ENCODE data around the gene ST14. TPM values are rescaled to one million over a fixed set of nuclear protein-coding genes. Genes with fewer than 3 reads are reported as not detected.
"Not testable (repeated sequence)": the region's sequence is repeated elsewhere in the genome, so short reads cannot be mapped to it uniquely, and the experiment has no call there.

Gene ST14
- total and polyA plus RNA-seq, 4 donors = 24.3 to 81.1 (median 54.1) TPM

- H3K4me3 ChIP-seq = no peak overlapping the region
- H3K9me3 ChIP-seq (ENCODE audit: control insufficient read depth in 4 of 4, insufficient read depth in 3 of 4, low read length in 3 of 4) = peaks cover 0 to 1% (median 0%) of the 10 kb centered on the region in 4 donors
- no peak for ATAC-seq (ENCODE audit: insufficient read depth, low FRiP score)
- H3K4me1 ChIP-seq (ENCODE audit: control insufficient read depth in 5 of 5, insufficient read depth in 5 of 5, low read length in 5 of 5) = peaks cover 0 to under 1% (median 0%) of the 10 kb centered on the region in 5 donors
- 61 to 78% methylated on average over 4 of the region's 4 CpGs for WGBS, 2 donors
- no peak overlapping the region for H3K27ac ChIP-seq (ENCODE audit: low read depth in 1 of 2, low read length in 1 of 2)
- peaks cover 0 to 13% (median 0%) of the 10 kb centered on the region in 4 donors for H3K36me3 ChIP-seq (ENCODE audit: control insufficient read depth in 4 of 4, insufficient read depth in 4 of 4, low read length in 4 of 4)
- DNase-seq = no peak
- no peaks in the 10 kb centered on the region for H3K27me3 ChIP-seq (ENCODE audit: control insufficient read depth in 3 of 3, insufficient read depth in 3 of 3, low read length in 2 of 3)
- H3K9ac ChIP-seq (ENCODE audit: insufficient read depth in 1 of 2, low read length in 2 of 2) = no peak overlapping the region
- TF ChIP-seq CTCF (IDR thresholded peaks at IDR 0.05; ENCODE audit: control extremely low read depth, extremely low read depth) = no peak
Measured at GRCh38 chr11:130192845-130193267, 33.3 kb downstream of the ST14 start.

GRCh38 chr11:130193551-130193950 is 34.0 kb downstream of the ST14 start:
- H3K27me3 ChIP-seq (ENCODE audit: control insufficient read depth in 3 of 3, insufficient read depth in 3 of 3, low read length in 2 of 3); H3K4me1 ChIP-seq (ENCODE audit: control insufficient read depth in 5 of 5, insufficient read depth in 5 of 5, low read length in 5 of 5); DNase-seq; H3K27ac ChIP-seq (ENCODE audit: low read depth in 1 of 2, low read length in 1 of 2); H3K9me3 ChIP-seq (ENCODE audit: control insufficient read depth in 4 of 4, insufficient read depth in 3 of 4, low read length in 3 of 4); H3K4me3 ChIP-seq; ATAC-seq (ENCODE audit: insufficient read depth, low FRiP score); H3K9ac ChIP-seq (ENCODE audit: insufficient read depth in 1 of 2, low read length in 2 of 2): not testable (repeated sequence)
- 95 to 97% methylated on average over 14 of the region's 14 CpGs for WGBS, 2 donors
- peaks cover 0 to 18% (median 0%) of the 10 kb centered on the region in 4 donors for H3K36me3 ChIP-seq (ENCODE audit: control insufficient read depth in 4 of 4, insufficient read depth in 4 of 4, low read length in 4 of 4)

- no peak overlapping the region for H3K9ac ChIP-seq (ENCODE audit: insufficient read depth in 1 of 2, low read length in 2 of 2)
- DNase-seq (no peak), ATAC-seq (ENCODE audit: insufficient read depth, low FRiP score) (no peak)
- H3K36me3 ChIP-seq (ENCODE audit: control insufficient read depth in 4 of 4, insufficient read depth in 4 of 4, low read length in 4 of 4) = peaks cover 0 to 27% (median 0%) of the 10 kb centered on the region in 4 donors
- no peak for TF ChIP-seq CTCF (IDR thresholded peaks at IDR 0.05; ENCODE audit: control extremely low read depth, extremely low read depth)
- H3K4me3 ChIP-seq = no peak overlapping the region
- peaks cover 0 to 3% (median 0%) of the 10 kb centered on the region in 4 donors for H3K9me3 ChIP-seq (ENCODE audit: control insufficient read depth in 4 of 4, insufficient read depth in 3 of 4, low read length in 3 of 4)
- no peaks in the 10 kb centered on the region for H3K27me3 ChIP-seq (ENCODE audit: control insufficient read depth in 3 of 3, insufficient read depth in 3 of 3, low read length in 2 of 3)
- H3K27ac ChIP-seq (ENCODE audit: low read depth in 1 of 2, low read length in 1 of 2) = no peak overlapping the region
- WGBS, 2 donors = 94 to 96% methylated on average over 21 of the region's 21 CpGs
- H3K4me1 ChIP-seq (ENCODE audit: control insufficient read depth in 5 of 5, insufficient read depth in 5 of 5, low read length in 5 of 5) = peaks cover 0 to 6% (median 0%) of the 10 kb centered on the region in 5 donors
Measured at GRCh38 chr11:130194241-130195023, 34.9 kb downstream of the ST14 start.

- no peak for DNase-seq
- Histone ChIP-seq H3K27ac (ENCODE audit: low read depth in 1 of 2, low read length in 1 of 2) (no peak overlapping the region), H3K4me3 (no peak overlapping the region), H3K27me3 (ENCODE audit: control insufficient read depth in 3 of 3, insufficient read depth in 3 of 3, low read length in 2 of 3) (no peaks in the 10 kb centered on the region), H3K9me3 (ENCODE audit: control insufficient read depth in 4 of 4, insufficient read depth in 3 of 4, low read length in 3 of 4) (peaks cover 0 to 2% (median 0%) of the 10 kb centered on the region in 4 donors), H3K4me1 (ENCODE audit: control insufficient read depth in 5 of 5, insufficient read depth in 5 of 5, low read length in 5 of 5) (peaks cover 0 to 6% (median 0%) of the 10 kb centered on the region in 5 donors), H3K9ac (ENCODE audit: insufficient read depth in 1 of 2, low read length in 2 of 2) (no peak overlapping the region), H3K36me3 (ENCODE audit: control insufficient read depth in 4 of 4, insufficient read depth in 4 of 4, low read length in 4 of 4) (peaks cover 0 to 40% (median 0%) of the 10 kb centered on the region in 4 donors)
- no peak for TF ChIP-seq CTCF (IDR thresholded peaks at IDR 0.05; ENCODE audit: control extremely low read depth, extremely low read depth)
- ATAC-seq (ENCODE audit: insufficient read depth, low FRiP score) = no peak
- 92 to 94% methylated on average over 25 to 27 of the region's 27 CpGs for WGBS, 2 donors
Measured at GRCh38 chr11:130197386-130198035, 37.9 kb downstream of the ST14 start.

Data from lung (tissue), 12 donors.